IPS-15b (cell line): Measurements from ENCODE around the gene IL1RN.

ENCODE experiments used
- H3K27me3 ChIP-seq: one replicate; pipeline ENCODE4 v1.6.1; 2013; ENCODE audit warnings: low read length; ENCODE audit not compliant: control insufficient read depth, insufficient read depth
- H3K36me3 ChIP-seq: one replicate; pipeline ENCODE4 v1.6.1; 2013; ENCODE audit warnings: low read length; ENCODE audit not compliant: control insufficient read depth, insufficient read depth
- H3K4me1 ChIP-seq: one replicate; pipeline ENCODE4 v1.6.1; 2013; ENCODE audit warnings: mild to moderate bottlenecking, low read length; ENCODE audit not compliant: control insufficient read depth, insufficient read depth
- H3K4me3 ChIP-seq: one replicate; pipeline ENCODE4 v1.5.1; 2013; ENCODE audit warnings: low read depth, low read length
- H3K9ac ChIP-seq: one replicate; pipeline ENCODE4 v1.6.1; 2013; ENCODE audit warnings: low read depth, mild to moderate bottlenecking, low read length
- H3K9me3 ChIP-seq: one replicate; pipeline ENCODE4 v1.6.1; 2013; ENCODE audit warnings: mild to moderate bottlenecking, low read length; ENCODE audit not compliant: control insufficient read depth, insufficient read depth

Gene IL1RN

GRCh38 chr2:113126845-113127645, at the start of gene IL1RN:
Gene IL1RN, plus strand, starts transcription at chr2:113127598. Its CDS starts 27 bp downstream, at chr2:113127625.
- Histone ChIP-seq H3K4me1 (no peaks in the 10 kb centered on the region), H3K9me3 (no peaks in the 10 kb centered on the region), H3K36me3 (no peaks in the 10 kb centered on the region), H3K9ac (no peak within 1 kb of the TSS), H3K27me3 (no peaks in the 10 kb centered on the region), H3K4me3 (no peak within 1 kb of the TSS)

GRCh38 chr2:113077921-113078320, 49.5 kb upstream of the IL1RN start:
- Histone ChIP-seq H3K9ac (no peak overlapping the region), H3K27me3 (peaks cover 2% of the 10 kb centered on the region), H3K4me1 (peaks cover 4% of the 10 kb centered on the region), H3K4me3 (no peak overlapping the region), H3K36me3 (no peaks in the 10 kb centered on the region), H3K9me3 (no peaks in the 10 kb centered on the region)

GRCh38 chr2:113078350-113078839, 49.0 kb upstream of the IL1RN start:
- no peak overlapping the region for H3K9ac ChIP-seq
- no peaks in the 10 kb centered on the region for H3K36me3 ChIP-seq
- peaks cover 2% of the 10 kb centered on the region for H3K27me3 ChIP-seq
- no peak overlapping the region for H3K4me3 ChIP-seq
- no peaks in the 10 kb centered on the region for H3K9me3 ChIP-seq
- H3K4me1 ChIP-seq: peaks cover 4% of the 10 kb centered on the region

GRCh38 chr2:113079131-113079530, 48.3 kb upstream of the IL1RN start:
- no peak overlapping the region for H3K9ac ChIP-seq
- peaks cover 2% of the 10 kb centered on the region for H3K27me3 ChIP-seq
- no peaks in the 10 kb centered on the region for H3K36me3 ChIP-seq
- peaks cover 4% of the 10 kb centered on the region for H3K4me1 ChIP-seq
- no peaks in the 10 kb centered on the region for H3K9me3 ChIP-seq
- no peak overlapping the region for H3K4me3 ChIP-seq

- H3K4me3 ChIP-seq: no peak overlapping the region
- H3K9me3 ChIP-seq: no peaks in the 10 kb centered on the region
- peaks cover 4% of the 10 kb centered on the region for H3K4me1 ChIP-seq
- H3K9ac ChIP-seq: no peak overlapping the region
- H3K27me3 ChIP-seq: peaks cover 2% of the 10 kb centered on the region
- H3K36me3 ChIP-seq: no peaks in the 10 kb centered on the region
Measured at GRCh38 chr2:113080134-113080533, 47.3 kb upstream of the IL1RN start.

GRCh38 chr2:113081488-113082210, 45.7 kb upstream of the IL1RN start:
- peaks cover 4% of the 10 kb centered on the region for H3K4me1 ChIP-seq
- H3K9me3 ChIP-seq: no peaks in the 10 kb centered on the region
- no peaks in the 10 kb centered on the region for H3K36me3 ChIP-seq

GRCh38 chr2:113083296-113083695, 44.1 kb upstream of the IL1RN start:
- no peaks in the 10 kb centered on the region for H3K36me3 ChIP-seq
- H3K9me3 ChIP-seq: no peaks in the 10 kb centered on the region
- H3K4me3 ChIP-seq: no peak overlapping the region
- no peak overlapping the region for H3K9ac ChIP-seq
- peaks cover 2% of the 10 kb centered on the region for H3K27me3 ChIP-seq
- H3K4me1 ChIP-seq: peaks cover 4% of the 10 kb centered on the region

More at GRCh38 chr2:113081488-113082210, 45.7 kb upstream of the IL1RN start:
- no peak overlapping the region for H3K9ac ChIP-seq
- peaks cover 2% of the 10 kb centered on the region for H3K27me3 ChIP-seq
- H3K4me3 ChIP-seq: no peak overlapping the region

GRCh38 chr2:113084249-113085000, 43.0 kb upstream of the IL1RN start:
- H3K9ac ChIP-seq: no peak overlapping the region
- H3K4me3 ChIP-seq: no peak overlapping the region

GRCh38 chr2:113085542-113085941, 41.9 kb upstream of the IL1RN start:
- Histone ChIP-seq H3K4me1 (no peaks in the 10 kb centered on the region), H3K27me3 (peaks cover 2% of the 10 kb centered on the region), H3K9me3 (no peaks in the 10 kb centered on the region), H3K4me3 (no peak overlapping the region), H3K36me3 (no peaks in the 10 kb centered on the region), H3K9ac (no peak overlapping the region)

More at GRCh38 chr2:113084249-113085000, 43.0 kb upstream of the IL1RN start:
- Histone ChIP-seq H3K36me3 (no peaks in the 10 kb centered on the region), H3K4me1 (peaks cover 4% of the 10 kb centered on the region), H3K27me3 (peaks cover 2% of the 10 kb centered on the region), H3K9me3 (no peaks in the 10 kb centered on the region)

- Histone ChIP-seq H3K27me3 (no peaks in the 10 kb centered on the region), H3K4me1 (no peaks in the 10 kb centered on the region), H3K36me3 (no peaks in the 10 kb centered on the region), H3K9ac (no peak overlapping the region), H3K9me3 (no peaks in the 10 kb centered on the region), H3K4me3 (no peak overlapping the region)
Measured at GRCh38 chr2:113088213-113088992, 39.0 kb upstream of the IL1RN start.

- Histone ChIP-seq H3K27me3 (no peaks in the 10 kb centered on the region), H3K4me1 (no peaks in the 10 kb centered on the region), H3K9ac (no peak overlapping the region), H3K9me3 (no peaks in the 10 kb centered on the region), H3K36me3 (no peaks in the 10 kb centered on the region), H3K4me3 (no peak overlapping the region)
Measured at GRCh38 chr2:113089916-113090315, 37.5 kb upstream of the IL1RN start.
